AG04449 (cell line): ENCODE data around the gene OGT.
"Not testable (repeated sequence)": the region's sequence is repeated elsewhere in the genome, so short reads cannot be mapped to it uniquely, and the experiment has no call there.

Experiments
- CTCF ChIA-PET: fragments of 350-600 bp; formaldehyde crosslinking; extraction: SDS; loops from one replicate; lab custom pipeline; 2021; ENCODE audit warnings: antibody characterized with exemption; lab: Yijun Ruan, JAX
- POLR2A ChIA-PET: fragments of 400-600, 350-600 bp; formaldehyde crosslinking; extraction: SDS; loops from one replicate; lab custom pipeline; 2020; ENCODE audit warnings: antibody characterized with exemption, inconsistent platforms; lab: Yijun Ruan, JAX
- DNase-seq: peaks from one replicate; pipeline ENCODE4 v3.0.0-alpha.2; 2010; ENCODE audit warnings: low read depth, low spot score
- H3K4me3 ChIP-seq: 2 replicates; pipeline ENCODE4 v1.5.1; 2011; ENCODE audit warnings: low read depth, mild to moderate bottlenecking, control low read depth, low read length
- TF ChIP-seq, protein P1 (sequence below): IDR thresholded peaks from one replicate; pipeline ENCODE4 v1.5.1; 2011; ENCODE audit warnings: mild to moderate bottlenecking, moderate library complexity, low read length, control low read depth, inconsistent platforms; ENCODE audit not compliant: insufficient read depth; ENCODE audit errors: missing control alignments

Gene OGT

GRCh38 chrX:71586929-71587328 is 54.0 kb downstream of the OGT start:
- CTCF ChIA-PET = no interaction called here
- TF ChIP-seq, protein P1, sequence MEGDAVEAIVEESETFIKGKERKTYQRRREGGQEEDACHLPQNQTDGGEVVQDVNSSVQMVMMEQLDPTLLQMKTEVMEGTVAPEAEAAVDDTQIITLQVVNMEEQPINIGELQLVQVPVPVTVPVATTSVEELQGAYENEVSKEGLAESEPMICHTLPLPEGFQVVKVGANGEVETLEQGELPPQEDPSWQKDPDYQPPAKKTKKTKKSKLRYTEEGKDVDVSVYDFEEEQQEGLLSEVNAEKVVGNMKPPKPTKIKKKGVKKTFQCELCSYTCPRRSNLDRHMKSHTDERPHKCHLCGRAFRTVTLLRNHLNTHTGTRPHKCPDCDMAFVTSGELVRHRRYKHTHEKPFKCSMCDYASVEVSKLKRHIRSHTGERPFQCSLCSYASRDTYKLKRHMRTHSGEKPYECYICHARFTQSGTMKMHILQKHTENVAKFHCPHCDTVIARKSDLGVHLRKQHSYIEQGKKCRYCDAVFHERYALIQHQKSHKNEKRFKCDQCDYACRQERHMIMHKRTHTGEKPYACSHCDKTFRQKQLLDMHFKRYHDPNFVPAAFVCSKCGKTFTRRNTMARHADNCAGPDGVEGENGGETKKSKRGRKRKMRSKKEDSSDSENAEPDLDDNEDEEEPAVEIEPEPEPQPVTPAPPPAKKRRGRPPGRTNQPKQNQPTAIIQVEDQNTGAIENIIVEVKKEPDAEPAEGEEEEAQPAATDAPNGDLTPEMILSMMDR = no peak
- H3K4me3 ChIP-seq = no peak overlapping the region
- no peak for DNase-seq
- POLR2A ChIA-PET = no interaction called here

DNA sequence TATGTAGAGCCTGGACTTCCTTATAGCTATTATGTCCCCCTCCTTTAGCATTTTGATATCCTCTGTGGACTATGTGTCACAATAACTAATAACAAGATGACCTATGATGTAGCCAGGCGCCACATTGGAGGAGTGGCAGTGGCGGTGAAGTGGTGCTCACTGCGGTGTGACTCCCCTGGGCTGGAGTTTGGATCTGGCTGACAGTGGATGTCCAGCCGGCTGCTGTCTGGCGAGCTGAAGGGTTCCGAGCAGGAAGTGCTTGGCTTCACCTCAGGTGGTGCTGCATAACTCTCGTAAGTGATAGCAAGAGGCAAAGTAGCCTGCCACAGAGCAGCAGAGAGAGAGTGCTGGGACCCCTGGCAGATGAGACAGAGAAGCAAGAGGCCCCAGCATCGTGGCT is 60.3 kb downstream of the OGT start:
- H3K4me3 ChIP-seq, DNase-seq, POLR2A ChIA-PET, CTCF ChIA-PET: not testable (repeated sequence)

DNA sequence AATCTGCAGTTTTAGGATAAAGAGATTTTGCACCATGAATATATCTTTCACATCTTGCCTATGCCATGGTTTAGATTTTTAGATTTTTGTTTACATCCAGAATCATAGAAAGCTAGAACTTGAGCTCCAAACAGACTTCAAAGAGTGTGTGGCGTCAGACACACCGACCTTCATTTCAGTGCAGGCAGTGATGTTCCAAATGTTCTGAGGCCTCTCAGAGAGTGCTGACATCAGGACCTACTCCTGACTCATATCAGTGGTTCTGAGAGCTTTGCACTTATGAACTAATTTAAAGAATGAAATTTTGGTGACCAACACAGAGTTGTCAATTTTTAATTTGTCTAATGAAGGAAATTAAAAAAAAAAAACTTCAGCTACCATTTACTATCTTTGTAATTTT is 67.1 kb downstream of the OGT start:
- POLR2A ChIA-PET = no interaction called here
- no peak overlapping the region for H3K4me3 ChIP-seq
- CTCF ChIA-PET = no interaction called here
- DNase-seq = no peak
- TF ChIP-seq, protein P1 = no peak

DNA sequence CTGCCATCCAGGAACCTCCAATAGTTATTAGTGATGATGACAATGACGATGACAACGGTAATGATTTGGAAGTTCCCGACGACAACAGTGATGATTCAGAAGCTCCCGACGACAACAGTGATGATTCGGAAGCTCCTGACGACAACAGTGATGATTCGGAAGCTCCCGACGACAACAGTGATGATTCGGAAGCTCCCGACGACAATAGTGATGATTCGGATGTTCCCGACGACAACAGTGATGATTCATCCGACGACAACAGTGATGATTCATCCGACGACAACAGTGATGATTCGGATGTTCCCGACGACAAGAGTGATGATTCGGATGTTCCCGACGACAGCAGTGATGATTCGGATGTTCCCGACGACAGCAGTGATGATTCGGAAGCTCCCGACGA is 70.7 kb downstream of the OGT start:
- ChIA-PET CTCF (no interaction called here), POLR2A (no interaction called here)
- DNase-seq = no peak

GRCh38 chrX:71604141-71604540 is 71.2 kb downstream of the OGT start:
- DNase-seq = no peak
- CTCF ChIA-PET = no interaction called here
- POLR2A ChIA-PET = no interaction called here
- TF ChIP-seq, protein P1 = no peak
- no peak overlapping the region for H3K4me3 ChIP-seq

More for the DNA sequence above, 70.7 kb downstream of the OGT start:
- TF ChIP-seq, protein P1 = no peak
- no peak overlapping the region for H3K4me3 ChIP-seq

- no peak overlapping the region for H3K4me3 ChIP-seq
- ChIA-PET CTCF (no interaction called here), POLR2A (no interaction called here)
- DNase-seq = no peak
- TF ChIP-seq, protein P1 = no peak
Measured at GRCh38 chrX:71604796-71605568, 72.1 kb downstream of the OGT start.
